Measurements from ENCODE around the gene ZNF136.

The ZNF136 gene

GRCh38 chr19:12180377-12180776 lies 17.5 kb downstream of the ZNF136 start:
- H3K36me3 ChIP-seq (ENCODE audit: control insufficient read depth in 2 of 2, insufficient read depth in 1 of 2, low read length in 2 of 2), result peaks cover 3 to 50% of the 10 kb centered on the region in 2 experiments
- TF ChIP-seq ZNF785 (tag by site-specific recombination; IDR thresholded peaks at IDR 0.05) (no peak), ZNF223 (tag by site-specific recombination; IDR thresholded peaks at IDR 0.05) (no peak), TRIM28 (IDR thresholded peaks at IDR 0.05; ENCODE audit: borderline replicate concordance, low read length) (no peak), ZNF514 (tag by site-specific recombination; IDR thresholded peaks at IDR 0.05) (no peak), SCRT1 (tag by site-specific recombination; IDR thresholded peaks at IDR 0.05; ENCODE audit: borderline replicate concordance) (no peak), ZNF248 (tag by site-specific recombination; IDR thresholded peaks at IDR 0.05) (no peak)
- H3K9me3 ChIP-seq (ENCODE audit: control insufficient read depth, insufficient read depth, low read depth, low read length), result no peaks in the 10 kb centered on the region; the same call in none of the 2 replicates
- no peaks in the 10 kb centered on the region for H3K4me1 ChIP-seq (ENCODE audit: control insufficient read depth, insufficient read depth, low read length)
- H3K4me3 ChIP-seq (ENCODE audit: low read depth, low read length), result no peak overlapping the region
- ChIA-PET CTCF (no interaction called here), POLR2A (no interaction called here)
- H3K27ac ChIP-seq (ENCODE audit: extremely low read depth, low read depth, low read length), result no peak overlapping the region

- ChIA-PET CTCF (no interaction called here), POLR2A (no interaction called here)
- TF ChIP-seq ZNF785 (tag by site-specific recombination; IDR thresholded peaks at IDR 0.05) (no peak), GLI4 (tag by site-specific recombination; IDR thresholded peaks at IDR 0.05) (no peak), PRDM6 (tag by site-specific recombination; IDR thresholded peaks at IDR 0.05) (no peak), ZNF274 (IDR thresholded peaks at IDR 0.05; ENCODE audit: low read length) (no peak), ZNF274 (tag by site-specific recombination; IDR thresholded peaks at IDR 0.05; ENCODE audit: borderline replicate concordance) (peak; percentile 95), SETDB1 (IDR thresholded peaks at IDR 0.05; ENCODE audit: insufficient read length, low read length) (peak; percentile 99), ZNF280D (tag by site-specific recombination; IDR thresholded peaks at IDR 0.05) (0 out of 2 replicates have a peak, but pooled peaks have one; percentile 13)
- Histone ChIP-seq H3K4me3 (ENCODE audit: low read depth, low read length) (no peak overlapping the region), H3K27ac (ENCODE audit: extremely low read depth, low read depth, low read length) (no peak overlapping the region), H3K36me3 (ENCODE audit: control insufficient read depth in 2 of 2, insufficient read depth in 1 of 2, low read length in 2 of 2) (peaks cover 11 to 76% of the 10 kb centered on the region in 2 experiments), H3K9me3 (ENCODE audit: control insufficient read depth, insufficient read depth, low read depth, low read length) (no peaks in the 10 kb centered on the region), H3K4me1 (ENCODE audit: control insufficient read depth, insufficient read depth, low read length) (no peaks in the 10 kb centered on the region)
Observed at GRCh38 chr19:12187625-12188024, 24.7 kb downstream of the ZNF136 start.

GRCh38 chr19:12194827-12195731 lies 32.2 kb downstream of the ZNF136 start:
- peaks cover 0 to 28% of the 10 kb centered on the region in 2 experiments; a peak in 2 of 3 replicates for H3K36me3 ChIP-seq (ENCODE audit: control insufficient read depth in 2 of 2, insufficient read depth in 1 of 2, low read length in 2 of 2)
- no peak overlapping the region for H3K27ac ChIP-seq (ENCODE audit: extremely low read depth, low read depth, low read length)
- peak overlapping the region; percentile 25 for H3K4me3 ChIP-seq (ENCODE audit: low read depth, low read length)
- ChIA-PET CTCF (no interaction called here), POLR2A (no interaction called here)
- no peaks in the 10 kb centered on the region for H3K9me3 ChIP-seq (ENCODE audit: control insufficient read depth, insufficient read depth, low read depth, low read length)
- H3K4me1 ChIP-seq (ENCODE audit: control insufficient read depth, insufficient read depth, low read length), result no peaks in the 10 kb centered on the region
- TF ChIP-seq ZNF488 (tag by site-specific recombination; IDR thresholded peaks at IDR 0.05) (no peak), KLF17 (tag by site-specific recombination; IDR thresholded peaks at IDR 0.05) (no peak), ZNF701 (tag by site-specific recombination; IDR thresholded peaks at IDR 0.05) (no peak), ZNF350 (tag by site-specific recombination; IDR thresholded peaks at IDR 0.05) (no peak), ZNF677 (tag by site-specific recombination; IDR thresholded peaks at IDR 0.05) (no peak), MEIS1 (CRISPR knock-in tag; IDR thresholded peaks at IDR 0.05; ENCODE audit: borderline replicate concordance) (no peak), ZFP41 (tag by site-specific recombination; IDR thresholded peaks at IDR 0.05; ENCODE audit: borderline replicate concordance) (no peak), ZNF560 (tag by site-specific recombination; IDR thresholded peaks at IDR 0.05; ENCODE audit: borderline replicate concordance) (no peak), ZNF23 (tag by site-specific recombination; IDR thresholded peaks at IDR 0.05; ENCODE audit: borderline replicate concordance) (no peak), ZNF704 (tag by site-specific recombination; IDR thresholded peaks at IDR 0.05) (no peak), ZNF146 (tag by site-specific recombination; IDR thresholded peaks at IDR 0.05) (no peak)

All from HEK293 (cell line).